Activated CD4-positive, alpha-beta T cell treated with anti-CD3 and anti-CD28 coated beads, Interleukin-2, amount 10 ng/mL, durations not matched to agents 24 days and 14 days (primary cell): ENCODE results near the gene ZNF737. TPM values are rescaled to one million over a fixed set of nuclear protein-coding genes. Genes with fewer than 3 reads are reported as not detected.
"Not testable (repeated sequence)": the region's sequence is repeated elsewhere in the genome, so short reads cannot be mapped to it uniquely, and the experiment has no call there.

Source experiments
- DNase-seq: peaks from one replicate; pipeline ENCODE4 v3.0.0; 2022
- H3K27ac Mint-ChIP-seq: one replicate; pipeline ENCODE4 v1.8.0; 2022; ENCODE audit warnings: mild to moderate bottlenecking, mixed read lengths
- H3K27me3 Mint-ChIP-seq: one replicate; pipeline ENCODE4 v1.8.0; 2022; ENCODE audit warnings: mixed read lengths
- H3K36me3 Mint-ChIP-seq: one replicate; pipeline ENCODE4 v1.8.0; 2022; ENCODE audit warnings: low read depth, mild to moderate bottlenecking, mixed read lengths
- H3K4me1 Mint-ChIP-seq: one replicate; pipeline ENCODE4 v1.8.0; 2021; ENCODE audit warnings: mixed read lengths
- H3K4me3 Mint-ChIP-seq: one replicate; pipeline ENCODE4 v1.8.0; 2022; ENCODE audit warnings: mild to moderate bottlenecking, moderate library complexity, mixed read lengths
- H3K9me3 Mint-ChIP-seq: one replicate; pipeline ENCODE4 v1.8.0; 2021; ENCODE audit warnings: mixed read lengths
- intact Hi-C: fragments of 100-400 bp; cut with micrococcal nuclease; formaldehyde crosslinking; loops from one replicate; pipeline ENCODE4 v1.15.1; 2023
- total RNA-seq: library from RNA; stranded (reverse); gene quantifications from 2 replicates; pipeline ENCODE4 v1.2.3, GENCODE V29; 2022

The ZNF737 gene
- total RNA-seq, result 7.2 and 8.5 TPM in 2 replicates

- peak; percentile 96 for DNase-seq
- H3K27me3 Mint-ChIP-seq, result no peaks in the 10 kb centered on the region
- H3K9me3 Mint-ChIP-seq, result peaks cover 27% of the 10 kb centered on the region
- peak within 1 kb of the TSS; percentile 98 for H3K27ac Mint-ChIP-seq
- intact Hi-C loops, result loop anchor here (2.0 to 5.0 kb wide), 3 partner anchors 212 to 831 kb away; partner anchors contain the start of genes ZNF430, ZNF493 and ZNF66
- peaks cover 7% of the 10 kb centered on the region for H3K4me1 Mint-ChIP-seq
- H3K4me3 Mint-ChIP-seq, result peak within 1 kb of the TSS; percentile 99
- peaks cover 42% of the 10 kb centered on the region for H3K36me3 Mint-ChIP-seq
Measured at GRCh38 chr19:20565321-20566018, at the start of gene ZNF737. Gene ZNF737 (minus strand): TSS chr19:20565781. CDS start chr19:20565640, 141 bp downstream.

GRCh38 chr19:20614971-20615370 is 49.4 kb upstream of the ZNF737 start:
- peaks cover 26% of the 10 kb centered on the region for H3K9me3 Mint-ChIP-seq
- intact Hi-C loops, result not testable (repeated sequence)

GRCh38 chr19:20612711-20613316 is 47.2 kb upstream of the ZNF737 start:
- no peak overlapping the region for H3K4me3 Mint-ChIP-seq
- H3K9me3 Mint-ChIP-seq, result peaks cover 26% of the 10 kb centered on the region
- H3K27ac Mint-ChIP-seq, result no peak overlapping the region

More at GRCh38 chr19:20614971-20615370, 49.4 kb upstream of the ZNF737 start:
- not testable (repeated sequence) for H3K4me3 Mint-ChIP-seq, H3K27ac Mint-ChIP-seq, H3K27me3 Mint-ChIP-seq, H3K36me3 Mint-ChIP-seq, DNase-seq, H3K4me1 Mint-ChIP-seq

GRCh38 chr19:20611866-20612265 is 46.3 kb upstream of the ZNF737 start:
- intact Hi-C loops, result no loop called here
- H3K27me3 Mint-ChIP-seq, result no peaks in the 10 kb centered on the region
- DNase-seq, result no peak
- H3K4me3 Mint-ChIP-seq, result no peak overlapping the region
- H3K27ac Mint-ChIP-seq, result no peak overlapping the region
- peaks cover 26% of the 10 kb centered on the region for H3K9me3 Mint-ChIP-seq
- no peaks in the 10 kb centered on the region for H3K36me3 Mint-ChIP-seq
- H3K4me1 Mint-ChIP-seq, result no peaks in the 10 kb centered on the region

More at GRCh38 chr19:20612711-20613316, 47.2 kb upstream of the ZNF737 start:
- no peaks in the 10 kb centered on the region for H3K36me3 Mint-ChIP-seq
- no peaks in the 10 kb centered on the region for H3K4me1 Mint-ChIP-seq
- DNase-seq, result no peak
- no peaks in the 10 kb centered on the region for H3K27me3 Mint-ChIP-seq
- intact Hi-C loops, result no loop called here

- H3K4me3 Mint-ChIP-seq, result no peak overlapping the region
- intact Hi-C loops, result no loop called here
Measured at GRCh38 chr19:20607943-20608342, 42.4 kb upstream of the ZNF737 start.

GRCh38 chr19:20558571-20558970 is 7.0 kb downstream of the ZNF737 start:
- peaks cover 70% of the 10 kb centered on the region for H3K36me3 Mint-ChIP-seq
- intact Hi-C loops, result no loop called here
- H3K9me3 Mint-ChIP-seq, result peaks cover 12% of the 10 kb centered on the region
- H3K27ac Mint-ChIP-seq, result no peak overlapping the region
- H3K4me1 Mint-ChIP-seq, result peaks cover 3% of the 10 kb centered on the region
- DNase-seq, result peak; percentile 52
- no peak overlapping the region for H3K4me3 Mint-ChIP-seq
- no peaks in the 10 kb centered on the region for H3K27me3 Mint-ChIP-seq

More at GRCh38 chr19:20607943-20608342, 42.4 kb upstream of the ZNF737 start:
- no peaks in the 10 kb centered on the region for H3K4me1 Mint-ChIP-seq
- DNase-seq, result no peak
- H3K27ac Mint-ChIP-seq, result no peak overlapping the region
- no peaks in the 10 kb centered on the region for H3K27me3 Mint-ChIP-seq
- H3K36me3 Mint-ChIP-seq, result no peaks in the 10 kb centered on the region
- peaks cover 21% of the 10 kb centered on the region for H3K9me3 Mint-ChIP-seq

- intact Hi-C loops, result no loop called here
- DNase-seq, result peak; percentile 51
- no peak overlapping the region for H3K27ac Mint-ChIP-seq
- H3K36me3 Mint-ChIP-seq, result peaks cover 70% of the 10 kb centered on the region
- no peaks in the 10 kb centered on the region for H3K27me3 Mint-ChIP-seq
- H3K9me3 Mint-ChIP-seq, result peaks cover 12% of the 10 kb centered on the region
- peaks cover 3% of the 10 kb centered on the region for H3K4me1 Mint-ChIP-seq
- no peak overlapping the region for H3K4me3 Mint-ChIP-seq
Measured at GRCh38 chr19:20558011-20558410, 7.6 kb downstream of the ZNF737 start.

GRCh38 chr19:20544667-20545333 is 20.8 kb downstream of the ZNF737 start:
- H3K9me3 Mint-ChIP-seq, result peaks cover 21% of the 10 kb centered on the region
- H3K4me1 Mint-ChIP-seq, H3K27ac Mint-ChIP-seq, H3K4me3 Mint-ChIP-seq, H3K27me3 Mint-ChIP-seq, intact Hi-C loops: not testable (repeated sequence)
- H3K36me3 Mint-ChIP-seq, result peaks cover 57% of the 10 kb centered on the region
- DNase-seq, result peak; percentile 27

GRCh38 chr19:20530303-20530702 is 35.3 kb downstream of the ZNF737 start:
- H3K36me3 Mint-ChIP-seq, H3K27me3 Mint-ChIP-seq, H3K4me1 Mint-ChIP-seq, H3K27ac Mint-ChIP-seq, intact Hi-C loops, H3K4me3 Mint-ChIP-seq, H3K9me3 Mint-ChIP-seq: not testable (repeated sequence)
- DNase-seq, result peak; percentile 26

GRCh38 chr19:20513189-20513904 is 52.2 kb downstream of the ZNF737 start:
- H3K27ac Mint-ChIP-seq, result no peak overlapping the region
- no peaks in the 10 kb centered on the region for H3K27me3 Mint-ChIP-seq
- no peaks in the 10 kb centered on the region for H3K4me1 Mint-ChIP-seq
- no peak for DNase-seq
- intact Hi-C loops, result no loop called here
- H3K4me3 Mint-ChIP-seq, result no peak overlapping the region
- H3K9me3 Mint-ChIP-seq, result peaks cover 44% of the 10 kb centered on the region
- no peaks in the 10 kb centered on the region for H3K36me3 Mint-ChIP-seq

- H3K4me3 Mint-ChIP-seq, result no peak overlapping the region
- no peak for DNase-seq
- no peaks in the 10 kb centered on the region for H3K4me1 Mint-ChIP-seq
- peaks cover 28% of the 10 kb centered on the region for H3K9me3 Mint-ChIP-seq
- no peaks in the 10 kb centered on the region for H3K27me3 Mint-ChIP-seq
- H3K27ac Mint-ChIP-seq, result no peak overlapping the region
- intact Hi-C loops, result no loop called here
- H3K36me3 Mint-ChIP-seq, result no peaks in the 10 kb centered on the region
Measured at GRCh38 chr19:20503476-20503875, 62.1 kb downstream of the ZNF737 start.
